HepG2 (cell line): ENCODE results near the gene TMEM139. TPM values are rescaled to one million over a fixed set of nuclear protein-coding genes. Genes with fewer than 3 reads are reported as not detected.

ENCODE experiments used
- ARID4A ChIP-seq: sonication (generic); formaldehyde crosslinking; IDR thresholded peaks from 2 replicates; pipeline ENCODE4 v1.5.0; 2020; ENCODE audit warnings: mild to moderate bottlenecking, missing genetic modification reagents, borderline replicate concordance
- KLF12 ChIP-seq: sonication (generic); formaldehyde crosslinking; IDR thresholded peaks from 2 replicates; pipeline ENCODE4 v1.4.0; 2020; ENCODE audit warnings: missing genetic modification reagents, borderline replicate concordance
- MBD4 ChIP-seq: IDR thresholded peaks from 2 replicates; pipeline ENCODE4 v1.6.1; 2012; ENCODE audit warnings: low read length, inconsistent platforms, borderline replicate concordance
- NFYB ChIP-seq: sonication (generic); formaldehyde crosslinking; IDR thresholded peaks from 2 replicates; pipeline ENCODE4 v1.4.0; 2020; ENCODE audit warnings: missing genetic modification reagents
- PCBP1 ChIP-seq: fragments of 200-400 bp; formaldehyde crosslinking; IDR thresholded peaks from 2 replicates; pipeline ENCODE4 v1.6.1; 2017; ENCODE audit warnings: mild to moderate bottlenecking, low read depth, low read length, borderline replicate concordance
- SP140L ChIP-seq: sonication (generic); formaldehyde crosslinking; IDR thresholded peaks from 2 replicates; pipeline ENCODE4 v1.4.0; 2020; ENCODE audit warnings: missing genetic modification reagents, borderline replicate concordance
- TRIM22 ChIP-seq: fragments of 450-650 bp; IDR thresholded peaks from 2 replicates; pipeline ENCODE4 v1.6.1; 2017
- ZBTB1 ChIP-seq: sonication (generic); formaldehyde crosslinking; IDR thresholded peaks from 2 replicates; pipeline ENCODE4 v1.4.0; 2020; ENCODE audit warnings: missing genetic modification reagents, borderline replicate concordance
- ZBTB20 ChIP-seq: sonication (generic); formaldehyde crosslinking; IDR thresholded peaks from 2 replicates; pipeline ENCODE4 v1.8.1; 2023; ENCODE audit warnings: missing genetic modification reagents, low read depth, mild to moderate bottlenecking, borderline replicate concordance
- ZNF580 ChIP-seq: IDR thresholded peaks from 2 replicates; pipeline ENCODE4 v1.6.1; 2016; ENCODE audit warnings: low read depth, borderline replicate concordance
- polyA plus RNA-seq, 8 experiments: library from polyadenylated mRNA; depleted of rRNA in 3 of 8; stranded (reverse) in 7 of 8; unstranded in 1 of 8; fragments of >200 nt; fragmentation: Illumina TruSeq in 4 of 8; extraction: Trizol in 4 of 8; gene quantifications; 2 replicates each; pipeline versions ENCODE4 v1.2.1 to v1.2.3, GENCODE V29; 2011 to 2016; ENCODE audit warnings: low read depth in 4 of 8, missing spikeins in 1 of 8, mixed read lengths in 1 of 8; ENCODE audit not compliant: insufficient read depth in 1 of 8
- total RNA-seq, 5 experiments: library from RNA; depleted of rRNA; stranded (reverse); fragments of >200 nt; fragmentation: Illumina TruSeq; extraction: Trizol; gene quantifications; 2 replicates each; pipeline ENCODE4 v1.2.3, GENCODE V29; 2016; ENCODE audit warnings: low read depth in 1 of 5
- TF ChIP-seq, protein P1 (sequence below): sonication (generic); formaldehyde crosslinking; IDR thresholded peaks from one replicate; pipeline ENCODE4 v1.5.1; 2020; ENCODE audit warnings: mild to moderate bottlenecking, missing genetic modification reagents; ENCODE audit errors: not compliant biosample characterization
- TF ChIP-seq, protein P2 (sequence below): sonication (generic); formaldehyde crosslinking; IDR thresholded peaks from 2 replicates; pipeline ENCODE4 v1.8.1; 2023; ENCODE audit warnings: mild to moderate bottlenecking, inconsistent platforms, moderate library complexity, missing genetic modification reagents, borderline replicate concordance

TMEM139 gene
- total and polyA plus RNA-seq, 2 of the 13 experiments (the other 11 are each of a cell fraction or from before 2014, with no cell fraction given): 7.9 to 14.0 TPM

GRCh38 chr7:143287339-143287934, 2.7 kb downstream of the TMEM139 start (continued):
- TF ChIP-seq, protein P1, sequence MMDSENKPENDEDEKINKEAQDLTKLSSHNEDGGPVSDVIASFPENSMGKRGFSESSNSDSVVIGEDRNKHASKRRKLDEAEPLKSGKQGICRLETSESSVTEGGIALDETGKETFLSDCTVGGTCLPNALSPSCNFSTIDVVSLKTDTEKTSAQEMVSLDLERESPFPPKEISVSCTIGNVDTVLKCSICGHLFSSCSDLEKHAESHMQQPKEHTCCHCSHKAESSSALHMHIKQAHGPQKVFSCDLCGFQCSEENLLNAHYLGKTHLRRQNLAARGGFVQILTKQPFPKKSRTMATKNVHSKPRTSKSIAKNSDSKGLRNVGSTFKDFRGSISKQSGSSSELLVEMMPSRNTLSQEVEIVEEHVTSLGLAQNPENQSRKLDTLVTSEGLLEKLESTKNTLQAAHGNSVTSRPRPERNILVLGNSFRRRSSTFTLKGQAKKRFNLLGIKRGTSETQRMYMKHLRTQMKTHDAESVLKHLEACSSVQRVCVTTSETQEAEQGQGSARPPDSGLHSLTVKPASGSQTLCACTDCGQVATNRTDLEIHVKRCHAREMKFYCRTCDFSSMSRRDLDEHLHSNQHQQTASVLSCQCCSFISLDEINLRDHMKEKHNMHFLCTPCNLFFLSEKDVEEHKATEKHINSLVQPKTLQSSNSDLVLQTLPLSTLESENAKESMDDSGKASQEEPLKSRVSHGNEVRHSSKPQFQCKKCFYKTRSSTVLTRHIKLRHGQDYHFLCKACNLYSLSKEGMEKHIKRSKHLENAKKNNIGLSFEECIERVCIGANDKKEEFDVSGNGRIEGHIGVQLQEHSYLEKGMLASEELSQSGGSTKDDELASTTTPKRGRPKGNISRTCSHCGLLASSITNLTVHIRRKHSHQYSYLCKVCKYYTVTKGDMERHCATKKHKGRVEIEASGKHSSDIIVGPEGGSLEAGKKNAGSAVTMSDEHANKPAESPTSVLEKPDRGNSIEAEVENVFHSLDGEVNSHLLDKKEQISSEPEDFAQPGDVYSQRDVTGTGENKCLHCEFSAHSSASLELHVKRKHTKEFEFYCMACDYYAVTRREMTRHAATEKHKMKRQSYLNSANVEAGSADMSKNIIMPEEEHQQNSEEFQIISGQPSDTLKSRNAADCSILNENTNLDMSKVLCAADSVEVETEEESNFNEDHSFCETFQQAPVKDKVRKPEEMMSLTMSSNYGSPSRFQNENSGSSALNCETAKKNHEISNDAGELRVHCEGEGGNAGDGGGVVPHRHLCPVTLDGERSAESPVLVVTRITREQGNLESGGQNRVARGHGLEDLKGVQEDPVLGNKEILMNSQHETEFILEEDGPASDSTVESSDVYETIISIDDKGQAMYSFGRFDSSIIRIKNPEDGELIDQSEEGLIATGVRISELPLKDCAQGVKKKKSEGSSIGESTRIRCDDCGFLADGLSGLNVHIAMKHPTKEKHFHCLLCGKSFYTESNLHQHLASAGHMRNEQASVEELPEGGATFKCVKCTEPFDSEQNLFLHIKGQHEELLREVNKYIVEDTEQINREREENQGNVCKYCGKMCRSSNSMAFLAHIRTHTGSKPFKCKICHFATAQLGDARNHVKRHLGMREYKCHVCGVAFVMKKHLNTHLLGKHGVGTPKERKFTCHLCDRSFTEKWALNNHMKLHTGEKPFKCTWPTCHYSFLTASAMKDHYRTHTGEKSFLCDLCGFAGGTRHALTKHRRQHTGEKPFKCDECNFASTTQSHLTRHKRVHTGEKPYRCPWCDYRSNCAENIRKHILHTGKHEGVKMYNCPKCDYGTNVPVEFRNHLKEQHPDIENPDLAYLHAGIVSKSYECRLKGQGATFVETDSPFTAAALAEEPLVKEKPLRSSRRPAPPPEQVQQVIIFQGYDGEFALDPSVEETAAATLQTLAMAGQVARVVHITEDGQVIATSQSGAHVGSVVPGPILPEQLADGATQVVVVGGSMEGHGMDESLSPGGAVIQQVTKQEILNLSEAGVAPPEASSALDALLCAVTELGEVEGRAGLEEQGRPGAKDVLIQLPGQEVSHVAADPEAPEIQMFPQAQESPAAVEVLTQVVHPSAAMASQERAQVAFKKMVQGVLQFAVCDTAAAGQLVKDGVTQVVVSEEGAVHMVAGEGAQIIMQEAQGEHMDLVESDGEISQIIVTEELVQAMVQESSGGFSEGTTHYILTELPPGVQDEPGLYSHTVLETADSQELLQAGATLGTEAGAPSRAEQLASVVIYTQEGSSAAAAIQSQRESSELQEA (CRISPR knock-in tag): no peak
- no peak for TF ChIP-seq NFYB (CRISPR knock-in tag)
- TF ChIP-seq, protein P2, sequence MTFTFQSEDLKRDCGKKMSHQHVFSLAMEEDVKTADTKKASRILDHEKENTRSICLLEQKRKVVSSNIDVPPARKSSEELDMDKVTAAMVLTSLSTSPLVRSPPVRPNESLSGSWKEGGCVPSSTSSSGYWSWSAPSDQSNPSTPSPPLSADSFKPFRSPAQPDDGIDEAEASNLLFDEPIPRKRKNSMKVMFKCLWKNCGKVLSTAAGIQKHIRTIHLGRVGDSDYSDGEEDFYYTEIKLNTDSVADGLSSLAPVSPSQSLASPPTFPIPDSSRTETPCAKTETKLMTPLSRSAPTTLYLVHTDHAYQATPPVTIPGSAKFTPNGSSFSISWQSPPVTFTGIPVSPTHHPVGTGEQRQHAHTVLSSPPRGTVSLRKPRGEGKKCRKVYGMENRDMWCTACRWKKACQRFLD (CRISPR knock-in tag): no peak
- 0 out of 2 replicates have a peak, but pooled peaks have one; percentile 15 for TF ChIP-seq KLF12 (CRISPR knock-in tag)
- TF ChIP-seq ZNF580 (CRISPR knock-in tag): no peak
- no peak for TF ChIP-seq PCBP1
- TF ChIP-seq ZBTB1 (CRISPR knock-in tag): no peak
- no peak for TF ChIP-seq ZBTB20 (CRISPR knock-in tag)
- TF ChIP-seq MBD4: no peak
- TF ChIP-seq ARID4A (CRISPR knock-in tag): no peak
- no peak for TF ChIP-seq SP140L (CRISPR knock-in tag)
- no peak for TF ChIP-seq TRIM22
